T-helper 22 cell (primary cell): ENCODE measurements around the gene MYO18A.
"Not testable (repeated sequence)": the region's sequence is repeated elsewhere in the genome, so short reads cannot be mapped to it uniquely, and the experiment has no call there.

Experiments
- DNase-seq: peaks from one replicate; pipeline ENCODE4 v3.0.0-alpha.2; 2020; ENCODE audit warnings: low read depth

The MYO18A gene

GRCh38 chr17:29180034-29180787 is at the start of gene MYO18A:
Gene MYO18A, minus strand, starts transcription at chr17:29180398. Its CDS starts 13,458 bp downstream, at chr17:29166940.
- peak; percentile 58 for DNase-seq

GRCh38 chr17:29225396-29225795 is 45.2 kb upstream of the MYO18A start:
- DNase-seq, result no peak

- DNase-seq, result not testable (repeated sequence)
Observed at GRCh38 chr17:29221338-29221737, 41.1 kb upstream of the MYO18A start.

DNA sequence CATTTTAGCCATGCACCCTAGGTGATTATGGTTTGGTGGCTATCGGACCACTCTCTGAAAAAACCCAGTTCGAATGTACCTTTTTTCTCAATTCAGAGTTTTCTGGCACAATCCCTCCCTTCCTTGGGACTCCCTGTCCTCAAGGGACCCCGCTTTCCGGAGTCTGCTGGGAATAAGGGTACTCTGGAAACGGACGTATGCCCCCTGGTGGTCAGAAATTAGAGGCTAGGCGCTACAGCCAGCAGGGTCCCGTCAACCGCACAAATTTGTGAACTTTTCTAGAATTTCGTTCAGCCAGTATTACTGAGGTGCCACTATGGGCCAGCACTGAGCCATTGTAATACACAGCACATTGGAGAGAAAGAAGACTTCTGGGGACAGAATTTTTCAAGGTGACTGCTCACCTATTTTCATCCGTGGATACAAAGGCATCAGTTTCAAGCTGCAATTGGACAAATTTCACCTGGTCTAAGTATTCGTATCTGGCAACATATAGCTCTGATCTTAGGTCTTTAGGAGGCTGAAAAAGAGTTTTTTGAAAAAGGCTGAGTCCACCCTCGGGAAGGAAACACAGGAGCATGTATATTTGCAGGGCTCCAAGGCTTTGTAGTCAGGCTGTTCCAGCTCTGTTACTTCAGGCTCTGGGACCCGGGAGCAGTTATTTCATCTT is 39.3 kb upstream of the MYO18A start:
- DNase-seq, result peak; percentile 20

DNA sequence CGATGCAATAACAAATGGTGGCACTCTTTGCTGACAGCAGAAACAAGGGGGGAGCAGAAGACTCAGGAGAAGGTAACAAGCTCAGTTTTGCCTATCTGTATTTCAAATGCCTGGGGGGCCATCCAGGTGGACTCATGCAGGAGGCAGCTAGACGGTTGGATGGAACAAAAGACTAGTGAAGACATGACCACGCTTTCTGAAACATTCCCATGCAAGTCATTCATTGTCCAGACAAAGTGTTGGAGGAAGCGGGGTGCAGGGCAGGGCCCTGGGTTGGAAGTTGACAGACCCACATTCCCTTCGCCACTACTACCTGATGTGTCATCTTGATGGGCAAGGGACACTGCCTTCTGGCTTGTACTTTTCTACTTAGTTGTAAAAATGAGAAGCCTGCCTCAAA is 36.7 kb upstream of the MYO18A start:
- DNase-seq, result no peak

DNA sequence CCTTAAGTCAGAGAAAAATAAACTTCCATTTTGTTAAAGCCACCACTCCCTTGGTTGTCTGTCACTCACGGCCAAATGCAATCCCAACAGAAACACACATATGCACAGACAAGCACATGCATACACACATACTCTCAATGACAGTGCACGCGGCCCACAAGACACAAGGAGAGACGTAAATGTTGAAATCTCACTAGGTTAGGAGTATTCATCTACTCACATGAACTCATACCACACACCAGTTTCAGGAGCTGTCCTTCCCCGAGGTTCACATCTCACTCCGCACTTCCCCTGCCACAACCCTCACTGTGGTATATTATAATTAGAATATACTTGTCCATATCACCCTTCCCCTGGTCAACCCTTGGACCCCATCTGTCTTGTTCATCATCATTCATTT is 36.0 kb upstream of the MYO18A start:
- no peak for DNase-seq

DNA sequence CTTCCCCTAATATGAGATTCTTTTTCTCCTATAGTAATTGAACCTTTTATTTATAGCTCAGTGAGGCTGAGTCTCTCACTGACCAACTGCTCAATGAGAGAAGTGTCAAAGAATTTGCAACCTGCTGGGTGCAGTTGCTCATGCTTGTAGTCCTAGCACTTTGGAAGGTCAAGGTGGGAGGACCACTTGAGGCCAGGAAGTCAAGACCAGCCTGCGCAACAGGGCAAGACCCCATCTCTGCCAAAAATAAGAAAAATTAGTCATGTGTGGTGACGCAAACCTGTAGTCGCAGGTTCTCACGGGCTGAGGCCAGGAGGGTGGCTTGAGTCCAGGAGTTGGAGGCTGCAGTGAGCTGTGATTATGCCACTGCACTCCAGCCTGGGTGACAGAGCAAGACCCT is 35.5 kb upstream of the MYO18A start:
- DNase-seq, result no peak

GRCh38 chr17:29215174-29215573 is 35.0 kb upstream of the MYO18A start:
- no peak for DNase-seq

GRCh38 chr17:29214215-29215146 is 34.3 kb upstream of the MYO18A start:
- no peak for DNase-seq

DNA sequence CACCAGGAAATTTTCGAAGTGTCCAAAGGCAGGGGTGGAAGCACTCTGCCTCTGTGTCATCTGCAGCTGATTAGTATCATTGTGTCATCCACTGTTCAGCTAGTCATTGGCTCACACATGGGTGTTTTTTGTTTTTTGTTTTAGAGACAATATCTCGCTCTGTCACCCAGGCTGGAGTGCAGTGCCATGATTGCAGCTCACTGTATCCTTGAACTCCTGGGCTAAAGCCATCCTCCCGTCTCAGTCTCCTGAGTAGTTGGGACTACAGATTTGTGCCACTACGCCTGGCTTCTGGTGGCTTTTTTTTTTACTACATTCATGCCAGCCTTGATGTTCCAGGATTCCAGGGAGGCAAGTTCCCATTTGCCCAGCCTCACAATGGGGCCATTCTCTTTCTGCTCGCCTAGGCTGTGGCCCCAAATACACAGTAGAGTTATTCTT is 32.5 kb upstream of the MYO18A start:
- no peak for DNase-seq

DNA sequence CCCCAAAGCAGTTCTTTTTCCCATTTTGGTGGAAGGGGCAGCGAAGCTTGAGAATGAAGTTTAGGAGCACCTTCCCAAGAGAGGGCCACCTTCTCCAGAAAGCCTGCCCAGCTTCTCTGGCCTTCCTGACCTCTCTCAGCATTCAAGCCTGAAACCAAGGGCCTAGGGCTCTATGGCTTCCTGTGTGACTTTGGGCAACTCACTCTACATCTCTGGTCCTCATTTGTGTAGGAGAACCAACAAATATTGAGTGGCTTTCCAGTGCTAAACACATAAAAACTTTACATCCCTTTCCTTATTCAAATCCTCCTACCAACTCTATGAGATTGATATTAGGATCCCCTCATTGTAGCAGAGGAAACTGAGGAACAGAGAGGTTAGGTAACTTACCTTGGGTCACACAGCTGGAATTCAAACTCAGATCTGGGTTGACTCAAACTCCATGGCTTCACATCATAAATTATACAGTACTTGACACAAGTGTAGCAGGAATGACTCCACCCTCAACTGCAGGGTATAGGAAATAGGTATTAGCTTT is 32.0 kb upstream of the MYO18A start:
- no peak for DNase-seq

DNA sequence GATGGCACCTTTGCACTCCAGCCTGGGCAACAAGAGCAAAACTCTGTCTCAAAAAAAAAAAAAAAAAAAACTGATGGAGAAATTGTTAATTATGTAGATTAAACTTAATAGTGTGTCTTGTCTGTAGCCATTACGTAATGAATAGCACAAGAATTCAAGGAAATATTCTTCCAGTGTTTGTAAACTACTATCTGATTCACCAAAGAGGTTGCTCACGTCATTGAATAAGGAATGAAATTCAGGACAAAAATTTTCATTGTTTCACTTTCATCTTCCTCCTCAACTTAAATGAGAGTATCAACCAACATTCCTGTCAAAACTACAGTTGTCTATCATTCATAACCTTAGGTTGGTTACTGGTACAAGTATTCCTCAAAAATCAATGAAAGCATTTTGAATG is 30.7 kb upstream of the MYO18A start:
- DNase-seq, result no peak

- DNase-seq, result no peak
Observed at GRCh38 chr17:29209073-29209472, 28.9 kb upstream of the MYO18A start.

DNA sequence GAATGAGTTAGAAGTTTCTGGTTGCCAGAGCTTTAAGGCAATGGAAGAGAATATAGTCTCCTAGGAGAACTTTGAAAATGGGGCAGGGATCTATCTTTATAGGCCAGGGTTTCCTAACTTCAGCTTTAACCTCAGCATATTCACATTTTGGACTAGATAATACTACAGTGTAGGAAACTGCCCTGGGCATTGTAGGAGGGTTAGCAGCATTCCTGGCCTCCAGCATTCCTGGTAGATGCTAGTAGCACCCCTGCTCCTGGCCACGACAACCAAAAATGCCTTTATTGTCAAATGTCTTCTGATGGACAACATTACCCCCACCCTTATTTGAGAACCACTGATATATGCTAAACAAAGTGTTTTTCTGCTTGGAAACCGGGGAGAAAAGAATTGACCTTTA is 27.8 kb upstream of the MYO18A start:
- no peak for DNase-seq

DNA sequence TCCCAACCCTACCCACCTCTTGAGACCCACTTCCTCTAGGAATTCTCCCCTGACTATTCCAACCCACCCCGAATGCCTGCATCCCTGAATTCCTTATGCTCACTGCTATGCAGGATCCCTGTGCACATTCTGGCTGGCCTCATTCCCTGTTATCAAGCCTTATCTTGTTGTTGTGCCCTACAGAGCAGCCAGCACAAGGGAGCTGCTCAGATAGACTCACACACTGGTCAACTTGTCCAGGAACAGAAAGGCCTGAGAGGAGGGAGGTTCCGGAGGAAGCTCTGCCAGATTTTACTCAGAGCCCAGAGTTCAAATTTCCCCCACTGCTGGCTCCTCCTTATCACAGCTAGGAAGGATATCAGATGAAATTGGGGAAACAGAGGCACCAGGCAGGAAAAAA is 24.8 kb upstream of the MYO18A start:
- no peak for DNase-seq

DNA sequence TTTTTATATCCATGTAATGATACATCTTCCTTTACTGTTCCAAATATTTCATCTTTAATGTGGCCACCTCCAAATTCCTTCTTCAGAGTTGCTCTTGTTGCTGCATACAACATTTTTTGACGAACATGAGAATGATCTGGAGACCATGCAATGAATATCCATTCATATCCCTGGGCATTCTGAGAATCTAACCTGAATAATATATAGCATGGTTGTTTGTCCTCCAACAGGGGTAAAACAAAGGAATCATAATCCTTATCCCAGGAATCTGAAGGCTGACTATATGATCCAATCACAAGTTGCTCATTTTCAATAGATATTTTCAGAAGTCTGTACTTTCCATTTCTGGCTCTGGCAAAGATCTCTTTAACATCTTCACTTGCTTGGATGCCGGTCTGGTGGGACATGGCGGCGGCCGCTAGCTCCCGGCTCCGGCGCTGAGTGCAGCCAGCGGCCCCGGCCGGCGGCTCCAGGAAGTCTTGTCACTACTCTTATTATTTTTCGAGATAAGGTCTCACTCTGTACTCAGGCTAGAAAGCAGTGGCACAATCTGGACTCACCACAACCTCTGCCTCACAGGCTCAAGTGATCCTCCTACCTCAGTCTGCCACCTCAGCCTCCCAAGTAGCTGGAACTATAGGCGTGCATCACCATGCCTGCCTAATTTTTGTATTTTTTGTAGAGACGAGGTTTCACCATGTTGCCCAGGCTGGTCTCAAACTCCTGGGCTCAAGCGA is 24.0 kb upstream of the MYO18A start:
- not testable (repeated sequence) for DNase-seq

- DNase-seq, result no peak
Observed at GRCh38 chr17:29197516-29198272, 17.5 kb upstream of the MYO18A start.

DNA sequence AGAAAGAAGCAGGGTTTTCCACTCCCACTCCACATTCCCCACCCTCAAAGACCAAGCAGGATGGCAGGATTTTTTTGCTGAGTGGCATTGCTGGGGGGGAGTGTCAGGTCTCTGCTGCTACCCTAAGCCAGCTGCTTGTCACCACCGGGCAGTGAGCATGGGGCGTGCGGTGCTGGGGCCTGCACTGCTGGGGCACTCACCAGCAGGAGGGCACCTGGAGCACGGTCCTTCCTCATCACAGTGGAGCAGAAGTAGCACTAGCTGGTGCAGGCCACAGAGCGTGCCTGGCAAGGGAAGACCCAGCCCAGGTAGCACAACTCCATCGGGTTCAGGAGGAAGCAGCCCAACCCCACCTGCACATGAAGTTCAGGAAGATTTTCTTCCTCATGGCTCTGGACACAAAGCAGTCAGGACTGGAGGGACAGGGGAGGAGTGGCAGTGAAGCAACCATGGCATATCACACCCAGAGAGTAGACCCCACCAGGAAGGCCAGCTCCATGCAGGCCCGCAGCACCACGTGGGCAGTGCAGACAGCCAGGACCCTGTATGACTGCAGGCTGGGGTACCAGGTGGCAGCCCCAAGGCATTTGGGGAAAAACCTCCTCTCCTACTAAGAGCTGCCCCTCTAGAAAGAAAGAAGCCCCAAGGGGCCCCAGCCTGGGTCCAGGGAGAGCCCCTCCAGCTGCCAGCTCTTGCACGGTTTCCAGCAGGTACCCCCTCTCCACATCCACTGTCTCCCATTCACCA is 16.7 kb upstream of the MYO18A start:
- DNase-seq, result no peak

GRCh38 chr17:29195465-29196081 is 15.4 kb upstream of the MYO18A start:
- DNase-seq, result no peak

DNA sequence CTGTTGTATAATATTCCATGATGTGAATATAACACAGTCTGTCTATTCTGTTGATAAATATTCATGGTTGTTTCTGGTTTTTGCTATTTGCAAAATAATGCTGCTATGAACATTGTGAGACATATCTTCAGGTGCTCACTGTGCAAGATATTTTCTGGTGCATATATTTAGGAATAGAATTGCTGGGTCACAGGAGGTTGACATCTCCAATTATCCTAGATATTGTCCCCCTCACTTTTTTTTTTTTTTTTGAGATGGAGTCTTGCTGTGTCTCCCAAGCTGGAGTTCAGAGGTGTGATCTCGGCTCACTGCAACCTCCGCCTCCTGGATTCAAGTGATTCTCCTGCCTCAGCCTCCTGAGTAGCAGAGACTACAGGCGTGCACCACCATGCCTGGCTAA is 14.5 kb upstream of the MYO18A start:
- DNase-seq, result no peak
